NT2/D1 (cell line): ENCODE data around the gene GRAP.

Experiments
- YY1 ChIP-seq: IDR thresholded peaks from 2 replicates; pipeline ENCODE4 v1.6.1; 2011; ENCODE audit not compliant: insufficient read length, insufficient read depth
- ZNF274 ChIP-seq: IDR thresholded peaks from 2 replicates; pipeline ENCODE4 v1.6.1; 2011; ENCODE audit warnings: mild to moderate bottlenecking, low read depth, low read length

GRCh38 chr17:19005789-19006430 lies 40.8 kb downstream of the GRAP start:
- TF ChIP-seq ZNF274, result no peak
- TF ChIP-seq YY1, result no peak
